IMR-90 (cell line): ENCODE results near the gene EXOC1L. TPM values are rescaled to one million over a fixed set of nuclear protein-coding genes. Genes with fewer than 3 reads are reported as not detected.

Source experiments
- ATAC-seq: fragments of 200-7000 bp; cut with Tn5 transposase; 2 replicates; pipeline ENCODE4 v1.9.1; 2020; ENCODE audit warnings: low read depth, mild to moderate bottlenecking, moderate library complexity
- BruUV-seq: library from RNA; stranded (reverse); fragments of 400-500 nt; replicated peaks from 2 replicates; lab custom pipeline; 2021; lab: Mats Ljungman, UMichigan
- CTCF ChIA-PET: fragments of 300-600 bp; formaldehyde crosslinking; extraction: SDS; loops from one replicate; lab custom pipeline; 2021; ENCODE audit warnings: antibody characterized with exemption; lab: Yijun Ruan, JAX
- POLR2A ChIA-PET: fragments of 300-600 bp; sonication (Branson Sonifier 250); formaldehyde crosslinking; loops from one replicate; lab custom pipeline; 2022; ENCODE audit warnings: antibody characterized with exemption; ENCODE audit not compliant: unreplicated experiment; lab: Charles Lee
- DNase-seq: peaks from one replicate; pipeline ENCODE4 v3.0.0; 2013
- H2AFZ ChIP-seq: replicated peaks from 2 replicates; pipeline ENCODE3; 2013; ENCODE audit warnings: low read length, mild to moderate bottlenecking; ENCODE audit not compliant: poor library complexity
- H2AK5ac ChIP-seq: 2 replicates; pipeline ENCODE4 v1.6.1; 2013; ENCODE audit warnings: low read depth, low read length, inconsistent platforms
- H2AK9ac ChIP-seq: replicated peaks from 2 replicates; pipeline ENCODE3; 2013; ENCODE audit warnings: mild to moderate bottlenecking, low read depth, low read length, moderate library complexity; ENCODE audit not compliant: poor library complexity
- H2BK120ac ChIP-seq: 2 replicates; pipeline ENCODE4 v1.6.1; 2013; ENCODE audit warnings: low read depth, low read length, inconsistent platforms
- H2BK15ac ChIP-seq: 3 replicates; pipeline ENCODE4 v1.6.1; 2013; ENCODE audit warnings: low read depth, low read length, inconsistent platforms
- H2BK20ac ChIP-seq: 2 replicates; pipeline ENCODE4 v1.6.1; 2013; ENCODE audit warnings: low read depth, mild to moderate bottlenecking, inconsistent platforms, low read length, moderate library complexity
- H2BK5ac ChIP-seq: 2 replicates; pipeline ENCODE4 v1.6.1; 2013; ENCODE audit warnings: mild to moderate bottlenecking, low read depth, low read length, inconsistent platforms; ENCODE audit not compliant: poor library complexity, severe bottlenecking
- H3K14ac ChIP-seq: replicated peaks from 2 replicates; pipeline ENCODE4 v1.6.1; 2013; ENCODE audit warnings: low read depth, low read length, inconsistent platforms
- H3K18ac ChIP-seq: 2 replicates; pipeline ENCODE4 v1.6.1; 2013; ENCODE audit warnings: low read depth, low read length, control low read depth
- H3K23ac ChIP-seq: 2 replicates; pipeline ENCODE4 v1.6.1; 2013; ENCODE audit warnings: low read depth, low read length, inconsistent platforms
- H3K27ac ChIP-seq: 2 replicates; pipeline ENCODE4 v1.5.1; 2013; ENCODE audit warnings: mild to moderate bottlenecking, control low read depth, low read length; ENCODE audit not compliant: insufficient read depth
- H3K27me3 ChIP-seq: 2 replicates; pipeline ENCODE4 v1.6.1; 2013; ENCODE audit warnings: low read length; ENCODE audit not compliant: control insufficient read depth, insufficient read depth
- H3K36me3 ChIP-seq: 2 replicates; pipeline ENCODE4 v1.6.1; 2013; ENCODE audit warnings: low read length, mixed read lengths; ENCODE audit not compliant: control insufficient read depth, insufficient read depth
- H3K4ac ChIP-seq: 2 replicates; pipeline ENCODE4 v1.6.1; 2013; ENCODE audit warnings: low read depth, low read length, inconsistent platforms
- H3K4me1 ChIP-seq: 2 replicates; pipeline ENCODE4 v1.6.1; 2013; ENCODE audit warnings: low read length, mixed read lengths; ENCODE audit not compliant: control insufficient read depth, insufficient read depth
- H3K4me2 ChIP-seq: 2 replicates; pipeline ENCODE4 v1.6.1; 2013; ENCODE audit warnings: low read depth, mild to moderate bottlenecking, control low read depth, low read length, moderate library complexity
- H3K4me3 ChIP-seq: 2 replicates; pipeline ENCODE4 v1.5.1; 2013; ENCODE audit warnings: low read depth, mild to moderate bottlenecking, control low read depth, low read length, moderate library complexity; ENCODE audit not compliant: insufficient read depth
- H3K56ac ChIP-seq: 2 replicates; pipeline ENCODE4 v1.6.1; 2013; ENCODE audit warnings: low read length, inconsistent platforms; ENCODE audit not compliant: insufficient read depth; ENCODE audit errors: extremely low read depth
- H3K79me1 ChIP-seq, 2 experiments: 2 replicates each; pipeline ENCODE4 v1.6.1; 2013; ENCODE audit warnings: low read length in 2 of 2, inconsistent platforms in 1 of 2, low read depth in 1 of 2
- H3K9ac ChIP-seq: 2 replicates; pipeline ENCODE4 v1.6.1; 2013; ENCODE audit warnings: low read depth, low read length, control low read depth
- H3K9me1 ChIP-seq: 2 replicates; pipeline ENCODE4 v1.6.1; 2013; ENCODE audit warnings: low read length, inconsistent platforms; ENCODE audit not compliant: insufficient read depth
- H3K9me3 ChIP-seq: 2 replicates; pipeline ENCODE4 v1.6.1; 2013; ENCODE audit warnings: low read length; ENCODE audit not compliant: control insufficient read depth, insufficient read depth
- H4K20me1 ChIP-seq: 2 replicates; pipeline ENCODE4 v1.6.1; 2013; ENCODE audit warnings: low read length, inconsistent platforms; ENCODE audit not compliant: insufficient read depth
- H4K5ac ChIP-seq: 2 replicates; pipeline ENCODE4 v1.6.1; 2013; ENCODE audit warnings: mild to moderate bottlenecking, low read depth, low read length, control low read depth
- H4K8ac ChIP-seq, 2 experiments: 2 replicates each; pipeline ENCODE4 v1.6.1; 2013; ENCODE audit warnings: low read depth in 2 of 2, low read length in 2 of 2, control low read depth in 1 of 2, inconsistent platforms in 1 of 2
- H4K91ac ChIP-seq: 2 replicates; pipeline ENCODE4 v1.6.1; 2013; ENCODE audit warnings: low read depth, low read length, inconsistent platforms; ENCODE audit not compliant: insufficient read depth
- BHLHE40 ChIP-seq: fragments of 150-350 bp; IDR thresholded peaks from 2 replicates; pipeline ENCODE4 v1.6.1; 2016; ENCODE audit warnings: mild to moderate bottlenecking, low read depth, low read length
- CEBPB ChIP-seq: IDR thresholded peaks from 2 replicates; pipeline ENCODE4 v1.6.1; 2012; ENCODE audit warnings: low read depth, low read length, improper control_type of control experiment
- CHD1 ChIP-seq: IDR thresholded peaks from 2 replicates; pipeline ENCODE4 v1.6.1; 2012; ENCODE audit warnings: low read depth, low read length, improper control_type of control experiment
- CTCF ChIP-seq: conservative IDR thresholded peaks from 2 replicates; pipeline ENCODE4 v1.5.1; 2012; ENCODE audit warnings: mild to moderate bottlenecking, low read depth, low read length, improper control_type of control experiment
- ELK1 ChIP-seq: fragments of 150-350 bp; IDR thresholded peaks from 2 replicates; pipeline ENCODE4 v1.6.1; 2016; ENCODE audit warnings: low read depth, mild to moderate bottlenecking, low read length, moderate library complexity, borderline replicate concordance
- FOS ChIP-seq: fragments of 150-350 bp; IDR thresholded peaks from 2 replicates; pipeline ENCODE4 v1.6.1; 2016; ENCODE audit warnings: low read depth, low read length
- MAFK ChIP-seq: IDR thresholded peaks from 2 replicates; pipeline ENCODE4 v1.6.1; 2012; ENCODE audit warnings: low read depth, low read length, improper control_type of control experiment
- MAZ ChIP-seq: IDR thresholded peaks from 2 replicates; pipeline ENCODE4 v1.6.1; 2012; ENCODE audit warnings: low read depth, mild to moderate bottlenecking, low read length, improper control_type of control experiment, moderate library complexity, borderline replicate concordance
- MXI1 ChIP-seq: IDR thresholded peaks from 2 replicates; pipeline ENCODE4 v1.6.1; 2012; ENCODE audit warnings: low read depth, mild to moderate bottlenecking, low read length, moderate library complexity, borderline replicate concordance
- NFE2L2 ChIP-seq: fragments of 150-350 bp; IDR thresholded peaks from 2 replicates; pipeline ENCODE4 v1.6.1; 2016; ENCODE audit warnings: low read depth, mild to moderate bottlenecking, low read length
- POLR2A ChIP-seq: IDR thresholded peaks from 2 replicates; pipeline ENCODE4 v1.6.1; 2012; ENCODE audit warnings: mild to moderate bottlenecking, low read depth, low read length
- RAD21 ChIP-seq: IDR thresholded peaks from 2 replicates; pipeline ENCODE4 v1.6.1; 2012; ENCODE audit warnings: low read length, improper control_type of control experiment
- RCOR1 ChIP-seq: IDR thresholded peaks from 2 replicates; pipeline ENCODE4 v1.6.1; 2012; ENCODE audit warnings: mild to moderate bottlenecking, low read length, improper control_type of control experiment; ENCODE audit not compliant: insufficient replicate concordance
- RFX5 ChIP-seq: IDR thresholded peaks from 2 replicates; pipeline ENCODE4 v1.8.0; 2012; ENCODE audit warnings: low read depth, mild to moderate bottlenecking, low read length, moderate library complexity
- SMC3 ChIP-seq: fragments of 150-350 bp; IDR thresholded peaks from 2 replicates; pipeline ENCODE4 v1.6.1; 2016; ENCODE audit warnings: low read depth, mild to moderate bottlenecking, antibody characterized with exemption, low read length, moderate library complexity
- USF2 ChIP-seq: fragments of 150-350 bp; IDR thresholded peaks from 2 replicates; pipeline ENCODE4 v1.6.1; 2017; ENCODE audit warnings: mild to moderate bottlenecking, antibody characterized with exemption, low read length, low read depth
- WGBS, 2 experiments: methylation state at CpG; one replicate each; pipeline versions ENCODE4 v1.1.5 to v1.1.7; 2013; ENCODE audit warnings: missing lambda C conversion rate in 2 of 2; ENCODE audit not compliant: insufficient read length in 1 of 2; ENCODE audit errors: extremely low coverage in 2 of 2; 5-methylcytosine and 5-hydroxymethylcytosine counted together
- dilution Hi-C: fragments of 300-500 bp; cut with HindIII; formaldehyde crosslinking; loops from one replicate; pipeline ENCODE4 v1.14.3; 2018; ENCODE audit warnings: low sequenced_read_pairs; ENCODE audit not compliant: unreplicated experiment
- in situ Hi-C: fragments of 300-500 bp; cut with MboI; formaldehyde crosslinking; loops from 3 replicates; pipeline ENCODE4 v1.14.3; 2019; ENCODE audit warnings: low sequenced_read_pairs, inconsistent platforms, mixed read lengths
- intact Hi-C: fragments of 100-400 bp; cut with micrococcal nuclease; formaldehyde crosslinking; loops from 2 replicates; pipeline ENCODE4 v1.10.0; 2022
- polyA plus RNA-seq, 3 experiments: library from polyadenylated mRNA; depleted of rRNA; stranded (reverse); fragments of >200 nt; gene quantifications; 2 replicates each; pipeline ENCODE4 v1.2.3, GENCODE V29; 2012; ENCODE audit warnings: low replicate concordance in 1 of 3
- total RNA-seq: library from RNA; depleted of rRNA; stranded (reverse); fragments of >200 nt; gene quantifications from 2 replicates; pipeline ENCODE4 v1.2.3, GENCODE V29; 2012

Gene EXOC1L
- total and polyA plus RNA-seq, 2 of the 4 experiments (the other 2 are of a cell fraction), result not detected

- no peak overlapping the region for H3K9ac ChIP-seq
- H3K18ac ChIP-seq, result no peak overlapping the region
- H2AFZ ChIP-seq, result peak overlapping the region; percentile 52
- H3K4me1 ChIP-seq, result no peaks in the 10 kb centered on the region; the same call in 1 of the 2 replicates
- WGBS, 2 experiments, result 29% methylated on average over 19 of the region's 23 CpGs; no CpG with 5 or more reads in 1 of the 2 experiments
- no peak overlapping the region for H2BK120ac ChIP-seq
- H2BK15ac ChIP-seq, result no peak overlapping the region
- H2AK9ac ChIP-seq, result no peak overlapping the region
- H4K8ac ChIP-seq, result no peak overlapping the region
- peaks cover 23% of the 10 kb centered on the region for H3K27me3 ChIP-seq
- no peak overlapping the region for H3K4me3 ChIP-seq
- H3K9me1 ChIP-seq, result no peaks in the 10 kb centered on the region
- dilution Hi-C loops, result no loop called here
- H4K20me1 ChIP-seq, result no peaks in the 10 kb centered on the region
- in situ Hi-C loops, result no loop called here
- BruUV-seq, result no TSS peak
- ChIA-PET CTCF (no interaction called here), POLR2A (no interaction called here)
- no peak overlapping the region for H2BK20ac ChIP-seq
- H3K56ac ChIP-seq, result no peak overlapping the region
- no peak overlapping the region for H4K5ac ChIP-seq
- no peak overlapping the region for H3K4ac ChIP-seq
- TF ChIP-seq MXI1 (no peak), RFX5 (no peak), MAFK (no peak), RAD21 (no peak), SMC3 (no peak), POLR2A (no peak), RCOR1 (no peak), MAZ (no peak), NFE2L2 (no peak), CHD1 (no peak), FOS (no peak), ELK1 (no peak), CTCF (no peak), BHLHE40 (no peak), USF2 (no peak), CEBPB (no peak)
- H3K9me3 ChIP-seq, result no peaks in the 10 kb centered on the region
- no peak overlapping the region for H2BK5ac ChIP-seq
- DNase-seq (no peak), ATAC-seq (no peak)
- H3K36me3 ChIP-seq, result no peaks in the 10 kb centered on the region
- intact Hi-C loops, result no loop called here
- no peak overlapping the region for H2AK5ac ChIP-seq
- no peak overlapping the region for H4K91ac ChIP-seq
- no peaks in the 10 kb centered on the region for H3K79me1 ChIP-seq
- H3K27ac ChIP-seq, result no peak overlapping the region
- no peak overlapping the region for H3K23ac ChIP-seq
- no peak overlapping the region for H3K4me2 ChIP-seq
- no peak overlapping the region for H3K14ac ChIP-seq
Measured at GRCh38 chr4:55794053-55794452, 25.5 kb upstream of the EXOC1L start.
